HG03196 (cell line): ENCODE data around the gene BAIAP3.

ENCODE experiments used
- ATAC-seq: cut with Tn5 transposase; IDR thresholded peaks from one replicate; pipeline ENCODE4 v1.9.1; 2021; ENCODE audit not compliant: unreplicated experiment

The BAIAP3 gene

GRCh38 chr16:1332618-1333148, 762 bp upstream of the BAIAP3 start:
- no peak for ATAC-seq

DNA sequence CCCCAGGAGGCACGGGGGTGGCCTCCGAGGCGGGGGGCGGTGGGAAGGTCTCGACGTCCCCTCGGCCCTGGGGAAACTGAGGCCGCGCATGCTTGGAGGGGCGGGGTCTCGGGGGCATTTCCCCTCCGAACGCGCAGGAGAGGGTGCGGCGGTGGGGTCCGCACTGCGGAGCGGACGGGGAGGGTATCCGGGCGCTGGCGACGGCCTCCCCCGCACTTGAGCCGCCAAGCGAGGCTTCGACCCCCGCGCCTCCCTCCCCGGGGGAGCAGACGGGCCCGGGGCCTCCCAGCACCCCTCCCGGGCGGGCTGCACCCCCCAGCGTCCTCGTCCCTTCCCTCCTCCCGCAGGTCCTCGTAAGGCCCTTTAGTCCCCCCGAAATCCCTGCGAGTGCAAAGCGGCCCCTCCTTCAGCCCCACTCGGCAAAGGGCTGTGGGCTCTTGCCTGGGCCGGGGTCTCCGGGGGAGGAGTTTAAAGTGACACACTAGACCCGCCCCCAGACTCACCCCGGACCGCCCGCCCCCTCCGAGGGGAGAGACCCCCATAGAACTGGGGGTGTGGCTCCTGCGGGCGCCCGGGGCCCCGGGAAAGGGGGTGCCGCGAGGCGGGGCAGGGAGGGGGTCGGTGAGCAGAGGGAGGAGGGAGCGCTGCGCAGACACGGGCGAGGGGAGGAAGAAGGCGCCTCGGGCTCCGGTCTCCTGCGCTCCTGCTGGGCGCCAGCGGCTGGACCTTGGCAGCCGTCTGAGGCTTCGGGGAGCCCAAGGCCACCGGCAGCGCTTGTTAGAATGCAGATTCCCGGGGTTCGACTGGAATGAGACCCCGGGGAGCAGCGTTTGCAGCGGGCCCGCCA, 632 bp downstream of the BAIAP3 start:
- ATAC-seq = no peak

GRCh38 chr16:1334739-1335138, 1.3 kb downstream of the BAIAP3 start:
- no peak for ATAC-seq

DNA sequence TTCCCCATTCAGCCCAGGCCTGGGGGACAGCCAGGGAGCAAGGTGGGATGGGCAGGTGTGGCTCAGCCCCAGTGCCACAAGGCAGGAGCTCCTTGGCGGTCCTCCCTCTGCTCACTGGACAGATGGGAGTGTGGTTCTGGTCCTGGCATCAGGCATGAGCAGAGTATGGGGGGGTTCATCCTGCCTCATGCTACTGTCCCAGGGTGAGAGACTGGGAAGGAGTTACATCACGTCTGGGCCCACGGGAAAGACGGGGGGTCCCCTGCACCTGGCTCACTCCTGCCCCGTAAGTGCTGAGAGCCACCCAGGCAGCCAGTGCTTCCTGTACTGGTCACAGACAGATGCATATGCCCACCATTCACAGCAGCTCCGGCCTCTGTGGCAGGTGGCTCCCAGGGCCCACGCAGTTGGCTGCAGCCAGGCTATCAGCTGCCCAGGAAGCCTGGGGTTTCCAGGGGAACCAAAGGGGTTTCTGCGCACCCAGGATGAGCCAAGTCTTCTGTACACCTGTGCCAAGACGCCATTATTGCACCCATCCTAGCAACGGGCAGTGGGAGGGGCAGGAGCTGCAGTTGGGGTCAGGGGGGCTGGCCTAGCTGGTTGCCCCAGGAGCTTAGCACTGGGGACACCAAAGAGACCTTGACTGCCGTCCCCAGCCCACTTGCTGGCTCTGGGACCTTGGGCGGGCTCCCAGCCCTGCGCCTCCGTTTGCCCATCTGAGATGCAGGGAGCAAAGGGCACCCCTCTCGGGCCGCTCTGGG, 1.9 kb downstream of the BAIAP3 start:
- ATAC-seq = no peak

GRCh38 chr16:1335996-1336395, 2.6 kb downstream of the BAIAP3 start:
- ATAC-seq = no peak

DNA sequence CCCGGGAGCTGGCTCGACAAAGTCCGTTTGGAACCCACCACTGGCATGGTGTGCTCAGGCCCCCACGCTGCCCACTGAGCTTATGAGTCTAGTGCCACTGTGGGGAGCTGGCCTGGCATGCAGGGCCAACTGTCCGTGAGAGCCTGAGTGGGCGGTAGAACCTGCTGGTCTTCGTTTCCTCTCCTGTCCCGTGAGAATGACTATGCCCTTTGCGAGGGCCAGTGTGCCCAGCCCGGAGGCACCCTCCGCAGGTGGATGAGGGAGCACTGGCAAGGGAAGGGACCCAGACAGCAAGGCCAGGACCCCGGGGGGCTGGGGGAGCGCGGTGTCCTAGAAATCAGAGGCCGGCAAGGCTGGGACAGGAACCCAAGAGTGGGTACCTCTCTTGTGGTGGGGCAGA, 3.2 kb downstream of the BAIAP3 start:
- ATAC-seq = no peak

GRCh38 chr16:1337486-1337885, 4.0 kb downstream of the BAIAP3 start:
- no peak for ATAC-seq

- no peak for ATAC-seq
Observed at GRCh38 chr16:1338119-1338730, 4.8 kb downstream of the BAIAP3 start.

- no peak for ATAC-seq
Observed at GRCh38 chr16:1338855-1339675, 5.6 kb downstream of the BAIAP3 start.

- ATAC-seq = no peak
Observed at GRCh38 chr16:1340730-1341494, 7.5 kb downstream of the BAIAP3 start.

DNA sequence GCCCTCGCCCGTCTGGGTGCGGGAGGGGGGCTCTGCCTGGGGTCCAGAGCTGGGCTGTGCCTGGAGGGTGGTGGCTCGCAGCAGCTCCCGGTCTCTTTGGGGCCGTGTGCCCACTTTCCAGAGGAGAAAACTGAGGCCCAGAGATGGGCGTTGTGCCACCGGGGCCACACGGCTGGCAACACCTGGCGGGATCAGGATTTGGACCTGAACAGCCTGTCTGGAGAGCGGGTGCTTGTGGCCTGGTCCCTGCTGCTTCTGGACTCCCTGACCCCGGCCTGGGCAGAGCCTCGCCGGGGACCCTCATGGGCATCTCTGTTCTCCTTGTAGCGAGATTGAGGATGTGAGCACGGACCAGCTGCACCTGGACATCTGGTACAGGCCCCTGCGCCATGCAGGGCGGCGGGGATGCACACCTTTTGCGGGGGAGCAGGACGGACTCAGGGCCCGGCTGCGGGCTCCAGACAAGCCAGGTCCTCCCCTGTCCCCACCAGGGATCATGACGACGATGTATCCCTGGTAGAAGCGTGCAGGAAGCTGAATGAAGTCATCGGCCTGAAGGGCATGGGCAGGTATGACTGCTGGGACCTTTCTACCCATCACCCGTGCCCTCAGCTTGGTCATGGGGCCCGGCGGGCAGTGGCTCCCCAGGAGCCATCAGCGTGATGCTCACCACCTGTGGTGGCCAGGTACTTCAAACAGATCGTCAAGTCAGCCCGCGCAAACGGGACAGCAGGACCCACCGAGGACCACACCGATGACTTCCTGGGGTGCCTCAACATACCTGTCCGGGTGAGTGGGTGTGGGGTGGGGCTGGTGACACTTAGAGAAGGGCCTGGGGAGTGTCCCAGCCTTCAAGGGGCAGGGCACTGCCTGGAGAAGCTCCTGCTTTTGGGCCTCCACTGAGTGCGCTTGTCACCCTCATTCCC, 8.3 kb downstream of the BAIAP3 start:
- no peak for ATAC-seq

GRCh38 chr16:1342526-1343427, 9.3 kb downstream of the BAIAP3 start:
- ATAC-seq = peak; percentile 79

DNA sequence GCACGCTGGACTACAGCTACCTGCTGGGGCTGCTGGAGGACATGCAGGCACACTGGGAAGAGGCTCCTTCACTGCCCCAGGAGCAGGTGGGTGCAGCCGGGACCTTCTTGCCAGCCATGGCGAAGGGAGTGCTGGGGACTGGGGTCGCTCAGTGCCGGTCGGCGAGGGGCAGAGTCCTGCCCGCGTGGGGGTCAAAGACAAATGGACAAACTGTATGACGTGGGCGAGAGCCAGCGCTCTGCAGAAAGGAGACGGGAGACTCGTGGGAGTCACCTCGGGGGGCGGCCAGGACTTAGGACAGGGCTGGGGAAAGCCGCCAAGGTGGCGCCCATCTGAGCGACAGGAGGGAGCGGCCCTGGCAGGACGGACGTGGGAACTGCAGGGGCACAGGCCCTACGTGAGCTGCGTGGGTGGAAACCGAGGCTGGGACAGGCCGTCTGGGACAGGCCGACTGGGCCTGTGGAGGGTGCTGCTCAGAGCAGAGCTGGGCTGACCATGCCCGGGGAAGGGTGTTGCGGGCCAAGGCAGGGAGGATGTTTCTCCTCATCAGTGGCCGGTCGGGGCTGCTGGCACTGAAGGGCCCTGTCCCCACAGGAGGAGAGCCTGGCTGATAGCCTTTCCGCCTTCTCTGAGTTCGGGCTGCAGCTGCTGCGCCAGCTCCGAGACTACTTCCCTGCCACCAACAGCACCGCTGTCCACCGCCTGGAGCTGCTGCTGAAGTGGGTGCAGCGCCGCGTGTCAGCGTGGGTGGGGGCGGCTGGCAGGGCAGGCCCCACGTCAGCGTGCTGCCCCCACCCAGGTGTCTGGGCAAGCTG, 10.2 kb downstream of the BAIAP3 start:
- ATAC-seq = no peak

- ATAC-seq = no peak
Observed at GRCh38 chr16:1344499-1344898, 11.1 kb downstream of the BAIAP3 start.

DNA sequence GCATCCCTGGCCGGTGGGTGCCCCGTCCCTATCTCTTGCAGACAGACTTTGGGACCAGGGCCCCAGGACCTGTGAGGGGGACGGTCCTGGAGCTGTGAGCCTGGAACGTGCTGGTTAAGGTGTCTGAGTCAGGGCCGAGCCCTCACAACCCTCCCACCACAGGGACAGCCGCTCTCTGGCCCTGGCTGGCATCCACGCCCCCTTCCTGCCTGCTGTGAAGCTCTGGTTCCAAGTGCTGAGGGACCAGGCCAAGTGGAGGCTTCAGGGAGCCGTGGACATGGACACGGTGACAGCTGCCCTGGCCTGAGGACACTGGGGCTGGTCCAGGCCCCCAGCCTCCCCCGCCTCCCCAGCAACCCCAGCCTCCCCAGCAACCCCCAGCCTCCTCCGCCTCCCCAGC, 11.6 kb downstream of the BAIAP3 start:
- ATAC-seq = no peak

DNA sequence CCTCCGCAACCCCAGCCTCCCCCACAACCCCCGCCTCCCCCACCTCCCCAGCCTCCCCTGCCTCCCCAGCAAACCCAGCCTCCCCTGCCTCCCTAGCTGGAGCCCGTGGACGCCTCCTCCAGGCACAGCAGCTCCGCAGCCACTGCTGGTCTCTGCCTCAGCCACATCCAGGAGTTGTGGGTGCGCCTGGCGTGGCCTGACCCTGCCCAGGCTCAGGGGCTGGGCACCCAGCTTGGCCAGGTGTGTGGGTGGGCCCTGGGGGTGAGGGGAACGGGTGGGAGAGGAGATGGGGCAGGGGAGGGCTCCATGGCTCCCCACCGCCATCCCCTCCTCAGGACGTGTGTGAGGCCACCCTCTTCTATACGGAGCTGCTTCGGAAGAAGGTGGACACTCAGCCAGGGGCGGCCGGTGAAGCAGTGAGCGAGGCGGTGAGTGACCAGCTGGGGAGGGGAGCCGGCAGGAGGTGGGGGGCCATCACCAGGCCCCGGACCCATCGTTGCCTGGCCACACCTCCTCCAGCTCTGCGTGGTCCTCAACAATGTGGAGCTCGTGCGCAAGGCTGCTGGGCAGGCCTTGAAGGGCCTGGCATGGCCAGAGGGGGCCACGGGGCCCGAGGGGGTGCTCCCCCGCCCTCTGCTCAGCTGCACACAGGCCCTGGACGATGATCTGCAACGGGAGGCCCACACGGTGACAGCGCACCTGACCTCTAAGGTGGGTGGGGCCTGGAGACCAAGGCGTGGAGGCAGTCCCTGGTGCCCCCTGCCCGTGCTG, 12.4 kb downstream of the BAIAP3 start:
- ATAC-seq = no peak
